ENCODE results near the gene PGPEP1. TPM values are rescaled to one million over a fixed set of nuclear protein-coding genes. Genes with fewer than 3 reads are reported as not detected.
A peak's percentile ranks its signal among the peaks of the same experiment; 100 is the strongest.

PGPEP1 gene
- total and polyA plus RNA-seq, 4 donors = 13.0 to 41.6 (median 15.0) TPM

GRCh38 chr19:18414504-18415177, 74.2 kb downstream of the PGPEP1 start:
- WGBS, 2 donors = 13 to 18% methylated on average over 11 of the region's 11 CpGs
- H3K36me3 ChIP-seq (ENCODE audit: control insufficient read depth in 4 of 4, insufficient read depth in 4 of 4, low read length in 4 of 4) = no peaks in the 10 kb centered on the region
- no peaks in the 10 kb centered on the region for H3K27me3 ChIP-seq (ENCODE audit: control insufficient read depth in 3 of 3, insufficient read depth in 3 of 3, low read length in 2 of 3)
- peak overlapping the region; percentile 68 to 89 for H3K27ac ChIP-seq (ENCODE audit: low read depth in 1 of 2, low read length in 1 of 2)
- peak in 2 of 3 donors; percentile 52 to 57 for DNase-seq
- no peaks in the 10 kb centered on the region for H3K9me3 ChIP-seq (ENCODE audit: control insufficient read depth in 4 of 4, insufficient read depth in 3 of 4, low read length in 3 of 4)
- H3K4me3 ChIP-seq = no peak overlapping the region
- TF ChIP-seq, protein P1, sequence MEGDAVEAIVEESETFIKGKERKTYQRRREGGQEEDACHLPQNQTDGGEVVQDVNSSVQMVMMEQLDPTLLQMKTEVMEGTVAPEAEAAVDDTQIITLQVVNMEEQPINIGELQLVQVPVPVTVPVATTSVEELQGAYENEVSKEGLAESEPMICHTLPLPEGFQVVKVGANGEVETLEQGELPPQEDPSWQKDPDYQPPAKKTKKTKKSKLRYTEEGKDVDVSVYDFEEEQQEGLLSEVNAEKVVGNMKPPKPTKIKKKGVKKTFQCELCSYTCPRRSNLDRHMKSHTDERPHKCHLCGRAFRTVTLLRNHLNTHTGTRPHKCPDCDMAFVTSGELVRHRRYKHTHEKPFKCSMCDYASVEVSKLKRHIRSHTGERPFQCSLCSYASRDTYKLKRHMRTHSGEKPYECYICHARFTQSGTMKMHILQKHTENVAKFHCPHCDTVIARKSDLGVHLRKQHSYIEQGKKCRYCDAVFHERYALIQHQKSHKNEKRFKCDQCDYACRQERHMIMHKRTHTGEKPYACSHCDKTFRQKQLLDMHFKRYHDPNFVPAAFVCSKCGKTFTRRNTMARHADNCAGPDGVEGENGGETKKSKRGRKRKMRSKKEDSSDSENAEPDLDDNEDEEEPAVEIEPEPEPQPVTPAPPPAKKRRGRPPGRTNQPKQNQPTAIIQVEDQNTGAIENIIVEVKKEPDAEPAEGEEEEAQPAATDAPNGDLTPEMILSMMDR (IDR thresholded peaks at IDR 0.05; ENCODE audit: control extremely low read depth, extremely low read depth) = no peak
- peak overlapping the region in 1 of 2 donors; percentile 70 for H3K9ac ChIP-seq (ENCODE audit: insufficient read depth in 1 of 2, low read length in 2 of 2)
- no peak for ATAC-seq (ENCODE audit: insufficient read depth, low FRiP score)
- H3K4me1 ChIP-seq (ENCODE audit: control insufficient read depth in 5 of 5, insufficient read depth in 5 of 5, low read length in 5 of 5) = peaks cover 0 to 44% (median 33%) of the 10 kb centered on the region in 5 donors

- Histone ChIP-seq H3K9ac (ENCODE audit: insufficient read depth in 1 of 2, low read length in 2 of 2) (peak overlapping the region in 1 of 2 donors; percentile 74), H3K4me3 (no peak overlapping the region), H3K36me3 (ENCODE audit: control insufficient read depth in 4 of 4, insufficient read depth in 4 of 4, low read length in 4 of 4) (no peaks in the 10 kb centered on the region), H3K4me1 (ENCODE audit: control insufficient read depth in 5 of 5, insufficient read depth in 5 of 5, low read length in 5 of 5) (peaks cover 0 to 45% (median 37%) of the 10 kb centered on the region in 5 donors), H3K27ac (ENCODE audit: low read depth in 1 of 2, low read length in 1 of 2) (peak overlapping the region; percentile 89 to 95), H3K9me3 (ENCODE audit: control insufficient read depth in 4 of 4, insufficient read depth in 3 of 4, low read length in 3 of 4) (no peaks in the 10 kb centered on the region), H3K27me3 (ENCODE audit: control insufficient read depth in 3 of 3, insufficient read depth in 3 of 3, low read length in 2 of 3) (no peaks in the 10 kb centered on the region)
- peak; percentile 87 to 95 (median 89) for DNase-seq
- ATAC-seq (ENCODE audit: insufficient read depth, low FRiP score) = no peak
- TF ChIP-seq, protein P1 (IDR thresholded peaks at IDR 0.05; ENCODE audit: control extremely low read depth, extremely low read depth) = no peak
- WGBS, 2 donors = 8 to 23% methylated on average over 24 to 25 of the region's 25 CpGs
Observed at GRCh38 chr19:18415178-18415867, 74.9 kb downstream of the PGPEP1 start.

- peaks cover 0 to 57% (median 42%) of the 10 kb centered on the region in 5 donors for H3K4me1 ChIP-seq (ENCODE audit: control insufficient read depth in 5 of 5, insufficient read depth in 5 of 5, low read length in 5 of 5)
- peak overlapping the region; percentile 73 to 74 for H3K9ac ChIP-seq (ENCODE audit: insufficient read depth in 1 of 2, low read length in 2 of 2)
- DNase-seq = peak; percentile 97 to 98 (median 98)
- peak overlapping the region; percentile 89 to 95 for H3K27ac ChIP-seq (ENCODE audit: low read depth in 1 of 2, low read length in 1 of 2)
- ATAC-seq (ENCODE audit: insufficient read depth, low FRiP score) = peak; percentile 33
- TF ChIP-seq, protein P1 (IDR thresholded peaks at IDR 0.05; ENCODE audit: control extremely low read depth, extremely low read depth) = no peak
- H3K27me3 ChIP-seq (ENCODE audit: control insufficient read depth in 3 of 3, insufficient read depth in 3 of 3, low read length in 2 of 3) = no peaks in the 10 kb centered on the region
- H3K36me3 ChIP-seq (ENCODE audit: control insufficient read depth in 4 of 4, insufficient read depth in 4 of 4, low read length in 4 of 4) = no peaks in the 10 kb centered on the region
- 0 to 1% methylated on average over 42 to 44 of the region's 44 CpGs for WGBS, 2 donors
- H3K9me3 ChIP-seq (ENCODE audit: control insufficient read depth in 4 of 4, insufficient read depth in 3 of 4, low read length in 3 of 4) = no peaks in the 10 kb centered on the region
- H3K4me3 ChIP-seq = no peak overlapping the region
Observed at GRCh38 chr19:18416778-18417249, 76.4 kb downstream of the PGPEP1 start.

Measured in lung (tissue), 12 donors.